ENCODE results near the gene FAM50B. TPM values are rescaled to one million over a fixed set of nuclear protein-coding genes. Genes with fewer than 3 reads are reported as not detected.

Gene FAM50B
- total and polyA plus RNA-seq, 2 of the 13 experiments (the other 11 are each of a cell fraction or from before 2014, with no cell fraction given) = 0.05 TPM; not detected in 1

GRCh38 chr6:3838992-3839867 lies 9.9 kb upstream of the FAM50B start (continued):
- peak; percentile 44; the same call in 1 of the 2 replicates for TF ChIP-seq ZBTB4 (CRISPR knock-in tag; IDR thresholded peaks at IDR 0.05; ENCODE audit: borderline replicate concordance)
- TF ChIP-seq ZNF446 (CRISPR knock-in tag; IDR thresholded peaks at IDR 0.05) = peak; percentile 95
- no peak for TF ChIP-seq TCF7L2 (IDR thresholded peaks at IDR 0.05; ENCODE audit: low read depth, low read length)
- no peak for TF ChIP-seq YY1 (IDR thresholded peaks at IDR 0.05; ENCODE audit: insufficient read depth, insufficient replicate concordance, low read depth, low read length)
- TF ChIP-seq CHD4 (IDR thresholded peaks at IDR 0.05; ENCODE audit: borderline replicate concordance, low read length) = no peak
- peak; percentile 37; the same call in 1 of the 2 replicates for TF ChIP-seq MEF2D (CRISPR knock-in tag; IDR thresholded peaks at IDR 0.05)
- TF ChIP-seq RORA (CRISPR knock-in tag; IDR thresholded peaks at IDR 0.05) = no peak
- TF ChIP-seq ATF3 (CRISPR knock-in tag; IDR thresholded peaks at IDR 0.05) = no peak
- TF ChIP-seq NONO (IDR thresholded peaks at IDR 0.05) = no peak
- no peak; the same call in 1 of the 2 replicates for TF ChIP-seq NONO (CRISPR knock-in tag; conservative IDR thresholded peaks at IDR 0.05)
- no peak for TF ChIP-seq TAF15 (IDR thresholded peaks at IDR 0.05; ENCODE audit: low read depth, low read length, poor library complexity, severe bottlenecking)
- TF ChIP-seq ZBTB8A (CRISPR knock-in tag; IDR thresholded peaks at IDR 0.05; ENCODE audit: borderline replicate concordance, low read depth) = no peak
- no peak for TF ChIP-seq KDM5A (IDR thresholded peaks at IDR 0.05; ENCODE audit: borderline replicate concordance, low read length)
- TF ChIP-seq ZSCAN22 (CRISPR knock-in tag; IDR thresholded peaks at IDR 0.05) = 0 out of 2 replicates have a peak, but pooled peaks have one; percentile 64
- 0 out of 2 replicates have a peak, but pooled peaks have one; percentile 76 for TF ChIP-seq ZNF124 (CRISPR knock-in tag; IDR thresholded peaks at IDR 0.05)
- TF ChIP-seq ZFP41 (CRISPR knock-in tag; IDR thresholded peaks at IDR 0.05; ENCODE audit: borderline replicate concordance) = peak; percentile 66; the same call in 1 of the 2 replicates
- no peak for TF ChIP-seq ZSCAN31 (CRISPR knock-in tag; IDR thresholded peaks at IDR 0.05; ENCODE audit: low read depth)
- peak; percentile 66; the same call in 1 of the 2 replicates for TF ChIP-seq ZNF274 (CRISPR knock-in tag; IDR thresholded peaks at IDR 0.05)
- TF ChIP-seq ARNT2 (CRISPR knock-in tag; IDR thresholded peaks at IDR 0.05; ENCODE audit: low read depth) = no peak
- 0 out of 2 replicates have a peak, but pooled peaks have one; percentile 71 for TF ChIP-seq ZBTB42 (CRISPR knock-in tag; IDR thresholded peaks at IDR 0.05)
- no peak for TF ChIP-seq ZNF335 (CRISPR knock-in tag; IDR thresholded peaks at IDR 0.05)
- peak; percentile 86 for TF ChIP-seq DRAP1 (CRISPR knock-in tag; IDR thresholded peaks at IDR 0.05)
- peak; percentile 70; the same call in 1 of the 2 replicates for TF ChIP-seq ZNF747 (CRISPR knock-in tag; IDR thresholded peaks at IDR 0.05; ENCODE audit: borderline replicate concordance)
- TF ChIP-seq PBX2 (CRISPR knock-in tag; IDR thresholded peaks at IDR 0.05) = no peak
- no peak for TF ChIP-seq TSC22D2 (CRISPR knock-in tag; IDR thresholded peaks at IDR 0.05; ENCODE audit: borderline replicate concordance)

All from HepG2 (cell line).